Epithelial cell of proximal tubule (primary cell): ENCODE data around the gene FETUB. TPM values are rescaled to one million over a fixed set of nuclear protein-coding genes. Genes with fewer than 3 reads are reported as not detected.

Source experiments
- DNase-seq: peaks from one replicate; pipeline ENCODE4 v3.0.0-alpha.2; 2011; ENCODE audit warnings: low read depth
- H3K4me3 ChIP-seq: 2 replicates; pipeline ENCODE4 v1.5.1; 2011; ENCODE audit warnings: low read depth, mild to moderate bottlenecking, low read length
- total RNA-seq: library from RNA; depleted of rRNA; stranded (reverse); fragments of >200 nt; gene quantifications from 2 replicates; pipeline ENCODE4 v1.2.3, GENCODE V29; 2015
- TF ChIP-seq, protein P1 (sequence below): conservative IDR thresholded peaks from 2 replicates; pipeline ENCODE4 v1.5.1; 2012; ENCODE audit warnings: low read depth, mild to moderate bottlenecking, low read length

The FETUB gene, protein sequence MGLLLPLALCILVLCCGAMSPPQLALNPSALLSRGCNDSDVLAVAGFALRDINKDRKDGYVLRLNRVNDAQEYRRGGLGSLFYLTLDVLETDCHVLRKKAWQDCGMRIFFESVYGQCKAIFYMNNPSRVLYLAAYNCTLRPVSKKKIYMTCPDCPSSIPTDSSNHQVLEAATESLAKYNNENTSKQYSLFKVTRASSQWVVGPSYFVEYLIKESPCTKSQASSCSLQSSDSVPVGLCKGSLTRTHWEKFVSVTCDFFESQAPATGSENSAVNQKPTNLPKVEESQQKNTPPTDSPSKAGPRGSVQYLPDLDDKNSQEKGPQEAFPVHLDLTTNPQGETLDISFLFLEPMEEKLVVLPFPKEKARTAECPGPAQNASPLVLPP
- total RNA-seq, result 0.36 TPM in 1 of 2 replicates, not detected in the other

DNA sequence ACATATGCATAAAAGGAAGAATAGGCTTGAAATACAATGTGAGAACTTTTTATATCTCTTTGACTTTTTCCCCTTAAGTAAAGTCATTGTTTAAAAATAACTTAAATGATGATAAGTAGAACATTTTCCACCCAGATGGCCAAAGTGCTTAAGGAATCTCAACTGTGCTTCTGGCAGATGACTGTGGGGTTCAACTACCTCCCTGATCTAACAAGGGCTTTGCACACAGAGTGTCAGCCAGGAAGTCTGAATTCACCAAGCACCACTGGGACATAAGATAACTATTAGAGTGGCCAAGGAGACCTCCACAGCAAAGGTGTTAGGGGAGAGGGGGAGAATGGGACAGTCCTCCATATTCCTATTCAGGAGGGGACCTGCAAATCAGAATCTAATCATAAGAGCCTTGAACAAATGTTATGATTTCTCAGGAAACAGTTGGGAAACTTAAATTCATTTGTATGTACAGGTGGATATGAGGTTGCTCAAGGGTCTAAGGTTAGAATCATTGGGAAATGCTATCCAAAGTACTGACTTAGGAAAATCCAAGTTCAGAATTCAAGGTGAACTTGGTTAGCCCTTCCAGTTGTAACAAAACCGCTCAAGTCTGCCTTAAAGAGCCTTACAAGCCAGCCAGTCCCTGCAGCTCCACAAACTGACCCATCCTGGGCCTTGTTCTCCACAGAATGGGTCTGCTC is at the start of gene FETUB:
FETUB (plus strand) TSS at position 622 of the 695 bp plus-strand sequence; CDS start at position 684, 62 bp downstream.
- TF ChIP-seq, protein P1, sequence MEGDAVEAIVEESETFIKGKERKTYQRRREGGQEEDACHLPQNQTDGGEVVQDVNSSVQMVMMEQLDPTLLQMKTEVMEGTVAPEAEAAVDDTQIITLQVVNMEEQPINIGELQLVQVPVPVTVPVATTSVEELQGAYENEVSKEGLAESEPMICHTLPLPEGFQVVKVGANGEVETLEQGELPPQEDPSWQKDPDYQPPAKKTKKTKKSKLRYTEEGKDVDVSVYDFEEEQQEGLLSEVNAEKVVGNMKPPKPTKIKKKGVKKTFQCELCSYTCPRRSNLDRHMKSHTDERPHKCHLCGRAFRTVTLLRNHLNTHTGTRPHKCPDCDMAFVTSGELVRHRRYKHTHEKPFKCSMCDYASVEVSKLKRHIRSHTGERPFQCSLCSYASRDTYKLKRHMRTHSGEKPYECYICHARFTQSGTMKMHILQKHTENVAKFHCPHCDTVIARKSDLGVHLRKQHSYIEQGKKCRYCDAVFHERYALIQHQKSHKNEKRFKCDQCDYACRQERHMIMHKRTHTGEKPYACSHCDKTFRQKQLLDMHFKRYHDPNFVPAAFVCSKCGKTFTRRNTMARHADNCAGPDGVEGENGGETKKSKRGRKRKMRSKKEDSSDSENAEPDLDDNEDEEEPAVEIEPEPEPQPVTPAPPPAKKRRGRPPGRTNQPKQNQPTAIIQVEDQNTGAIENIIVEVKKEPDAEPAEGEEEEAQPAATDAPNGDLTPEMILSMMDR, result no peak
- no peak within 1 kb of the TSS for H3K4me3 ChIP-seq
- no peak for DNase-seq

DNA sequence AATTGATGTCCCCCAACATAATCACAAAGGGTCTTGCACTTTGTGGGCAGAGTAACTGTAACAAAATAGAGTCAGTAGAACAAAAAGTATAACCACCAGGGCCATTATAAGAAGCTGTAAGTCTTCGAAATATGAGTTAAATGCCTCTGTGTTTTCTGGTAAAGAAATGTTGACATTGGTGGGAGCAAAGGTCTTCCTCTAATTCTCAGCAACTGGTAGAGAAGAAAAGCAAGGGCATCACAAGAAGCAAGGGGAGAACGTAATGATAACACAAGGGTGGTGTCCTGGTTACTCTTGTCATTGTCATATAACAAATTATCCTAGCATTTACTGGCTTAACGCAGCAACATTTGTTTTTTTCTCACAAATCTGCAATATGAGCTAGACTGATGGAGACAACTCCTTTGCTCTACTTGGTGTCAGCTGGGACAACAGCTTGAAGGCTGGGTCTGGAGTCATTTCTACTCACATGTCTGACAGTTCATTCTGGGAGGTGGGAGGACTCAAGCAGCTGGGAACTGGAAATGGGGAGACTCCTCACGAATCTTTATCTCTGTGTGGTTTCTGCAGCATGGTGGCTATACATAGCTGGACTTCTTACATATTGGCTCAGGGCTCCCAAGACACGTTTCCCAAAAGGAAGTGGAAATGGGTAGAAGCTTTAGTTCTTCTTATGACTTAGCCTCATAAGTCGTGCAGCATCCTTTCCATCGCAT is 49.5 kb upstream of the FETUB start:
- TF ChIP-seq, protein P1, result no peak
- H3K4me3 ChIP-seq, result no peak overlapping the region
- DNase-seq, result no peak

DNA sequence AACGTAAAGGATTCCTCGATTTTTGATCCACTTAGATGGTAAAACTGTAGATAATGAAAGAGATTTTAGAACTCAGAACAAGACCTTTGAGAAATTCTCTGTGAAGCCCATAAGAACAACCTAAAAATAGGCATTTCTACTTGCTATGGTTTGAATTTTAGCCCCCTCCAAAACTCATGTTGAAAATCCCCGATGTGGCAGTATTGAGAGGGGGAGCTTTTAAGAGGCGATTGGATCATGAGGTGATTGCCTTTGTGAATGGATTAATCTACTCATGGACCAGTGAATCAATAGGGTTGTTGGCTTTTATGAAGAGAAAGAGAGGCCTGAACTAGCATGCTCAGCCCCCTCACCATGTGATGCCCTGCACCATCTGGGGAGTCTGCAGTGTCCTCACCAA is 47.5 kb upstream of the FETUB start:
- TF ChIP-seq, protein P1, result no peak
- no peak for DNase-seq
- no peak overlapping the region for H3K4me3 ChIP-seq

DNA sequence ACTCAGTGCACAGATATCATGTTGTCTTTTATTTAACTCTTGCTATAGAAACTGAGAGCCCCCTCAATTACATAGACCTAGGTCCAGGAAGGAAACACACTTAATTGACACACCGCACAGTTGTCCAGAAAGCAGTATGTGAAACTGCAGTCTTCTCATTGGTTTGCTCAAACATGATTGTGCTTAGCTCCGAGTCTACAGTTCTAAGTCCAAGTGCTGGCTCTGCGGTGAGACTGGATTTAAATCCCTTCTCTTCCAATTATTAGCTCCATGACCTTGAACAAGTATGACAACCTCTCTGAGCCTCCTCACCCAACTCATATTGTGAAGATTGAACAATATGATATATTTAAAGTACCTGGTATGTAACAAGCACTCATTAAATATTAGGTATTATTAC is 46.3 kb upstream of the FETUB start:
- no peak for DNase-seq
- TF ChIP-seq, protein P1, result no peak
- H3K4me3 ChIP-seq, result no peak overlapping the region

DNA sequence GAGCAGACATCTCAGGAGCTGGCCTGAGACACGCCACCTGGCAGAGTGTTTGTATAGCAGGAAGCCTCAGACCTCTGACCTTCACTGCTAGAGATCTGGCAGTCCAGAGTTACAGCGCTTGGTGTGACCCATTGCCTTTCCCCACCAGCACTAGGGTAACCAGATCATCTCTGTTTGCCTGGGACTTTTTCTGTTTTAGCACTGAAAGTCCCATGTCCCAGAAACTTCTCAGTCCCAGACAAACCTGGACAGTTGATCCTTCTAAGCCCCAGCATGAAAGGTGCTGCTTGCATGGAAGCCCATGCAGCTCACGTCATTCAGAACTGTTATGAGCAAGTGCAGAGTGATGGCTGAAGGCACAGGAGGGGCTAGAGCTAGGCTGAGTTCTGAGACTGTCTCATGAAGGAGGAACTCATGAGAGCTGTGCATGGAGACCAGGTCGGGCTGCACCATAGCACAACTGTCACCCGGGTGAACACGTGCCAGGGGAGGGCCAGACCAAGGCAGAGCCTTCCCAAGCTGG is 45.5 kb upstream of the FETUB start:
- TF ChIP-seq, protein P1, result no peak
- no peak overlapping the region for H3K4me3 ChIP-seq
- no peak for DNase-seq

DNA sequence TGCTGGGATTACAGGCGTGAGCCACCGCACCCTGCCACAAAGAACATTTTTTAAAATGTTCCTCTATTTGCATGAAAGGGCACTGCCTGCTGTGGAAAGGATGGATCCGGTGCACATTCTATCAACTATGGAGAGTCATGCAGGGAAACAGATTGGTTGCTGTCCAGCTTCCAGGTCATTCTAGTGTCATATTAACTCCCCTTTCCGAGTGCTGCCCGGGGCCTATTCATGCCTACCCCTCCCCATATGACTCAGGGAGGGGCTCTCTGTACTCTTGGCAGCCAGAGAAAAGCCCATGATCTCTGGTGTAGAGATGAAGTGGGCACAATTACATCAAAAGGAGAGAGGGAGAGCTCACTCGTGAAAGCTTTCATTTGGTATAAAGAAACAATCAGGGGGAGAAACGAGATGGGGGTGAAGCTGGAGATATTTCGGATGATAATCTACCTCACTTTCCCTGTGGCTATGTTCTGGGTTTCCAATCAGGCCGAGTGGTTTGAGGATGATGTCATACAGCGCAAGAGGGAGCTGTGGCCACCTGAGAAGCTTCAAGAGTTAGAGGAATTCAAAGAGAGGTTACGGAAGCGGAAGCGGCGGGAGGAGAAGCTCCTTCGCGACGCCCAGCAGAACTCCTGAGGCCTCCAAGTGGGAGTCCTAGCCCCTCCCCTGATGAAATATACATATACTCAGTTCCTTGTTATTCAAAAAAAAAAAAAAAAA is 43.5 kb upstream of the FETUB start:
- TF ChIP-seq, protein P1, result no peak
- DNase-seq, result peak; percentile 67
- peak overlapping the region; percentile 7 for H3K4me3 ChIP-seq
